ENCODE data around the gene ZEB2. TPM values are rescaled to one million over a fixed set of nuclear protein-coding genes. Genes with fewer than 3 reads are reported as not detected.

The ZEB2 gene
- total RNA-seq, 1 donor from 2014 or later, result 139 TPM

DNA sequence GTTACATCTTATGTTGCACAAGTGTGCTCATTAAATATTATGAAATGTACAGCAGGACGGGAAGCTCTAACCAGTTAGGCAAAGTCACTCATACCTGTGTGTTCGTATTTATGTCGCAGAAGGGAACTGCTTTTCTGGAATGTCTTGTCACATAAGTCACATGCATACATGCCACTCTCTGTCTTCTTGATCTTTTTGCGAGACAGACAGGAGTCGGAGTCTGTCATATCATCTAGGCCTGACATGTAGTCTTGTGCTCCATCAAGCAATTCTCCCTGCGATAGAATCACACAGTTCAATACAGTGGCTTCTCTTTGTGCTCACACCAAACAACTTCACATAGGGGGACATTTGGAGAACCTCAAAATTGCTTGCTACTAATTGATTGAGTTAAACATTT, 123.6 kb downstream of the ZEB2 start:
- Mint-ChIP-seq H3K27ac (ENCODE audit: unreplicated experiment) (peak overlapping the region; percentile 5), H3K4me3 (ENCODE audit: unreplicated experiment) (no peak overlapping the region), H3K4me1 (ENCODE audit: unreplicated experiment) (no peaks in the 10 kb centered on the region), H3K9me3 (ENCODE audit: unreplicated experiment) (peaks cover 3% of the 10 kb centered on the region), H3K27me3 (ENCODE audit: unreplicated experiment) (no peaks in the 10 kb centered on the region), H3K36me3 (ENCODE audit: unreplicated experiment) (peaks cover 74% of the 10 kb centered on the region)
- no peak for DNase-seq (ENCODE audit: extremely low spot score, unreplicated experiment)
- TF ChIP-seq, protein P1, sequence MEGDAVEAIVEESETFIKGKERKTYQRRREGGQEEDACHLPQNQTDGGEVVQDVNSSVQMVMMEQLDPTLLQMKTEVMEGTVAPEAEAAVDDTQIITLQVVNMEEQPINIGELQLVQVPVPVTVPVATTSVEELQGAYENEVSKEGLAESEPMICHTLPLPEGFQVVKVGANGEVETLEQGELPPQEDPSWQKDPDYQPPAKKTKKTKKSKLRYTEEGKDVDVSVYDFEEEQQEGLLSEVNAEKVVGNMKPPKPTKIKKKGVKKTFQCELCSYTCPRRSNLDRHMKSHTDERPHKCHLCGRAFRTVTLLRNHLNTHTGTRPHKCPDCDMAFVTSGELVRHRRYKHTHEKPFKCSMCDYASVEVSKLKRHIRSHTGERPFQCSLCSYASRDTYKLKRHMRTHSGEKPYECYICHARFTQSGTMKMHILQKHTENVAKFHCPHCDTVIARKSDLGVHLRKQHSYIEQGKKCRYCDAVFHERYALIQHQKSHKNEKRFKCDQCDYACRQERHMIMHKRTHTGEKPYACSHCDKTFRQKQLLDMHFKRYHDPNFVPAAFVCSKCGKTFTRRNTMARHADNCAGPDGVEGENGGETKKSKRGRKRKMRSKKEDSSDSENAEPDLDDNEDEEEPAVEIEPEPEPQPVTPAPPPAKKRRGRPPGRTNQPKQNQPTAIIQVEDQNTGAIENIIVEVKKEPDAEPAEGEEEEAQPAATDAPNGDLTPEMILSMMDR (IDR thresholded peaks at IDR 0.05), result no peak

DNA sequence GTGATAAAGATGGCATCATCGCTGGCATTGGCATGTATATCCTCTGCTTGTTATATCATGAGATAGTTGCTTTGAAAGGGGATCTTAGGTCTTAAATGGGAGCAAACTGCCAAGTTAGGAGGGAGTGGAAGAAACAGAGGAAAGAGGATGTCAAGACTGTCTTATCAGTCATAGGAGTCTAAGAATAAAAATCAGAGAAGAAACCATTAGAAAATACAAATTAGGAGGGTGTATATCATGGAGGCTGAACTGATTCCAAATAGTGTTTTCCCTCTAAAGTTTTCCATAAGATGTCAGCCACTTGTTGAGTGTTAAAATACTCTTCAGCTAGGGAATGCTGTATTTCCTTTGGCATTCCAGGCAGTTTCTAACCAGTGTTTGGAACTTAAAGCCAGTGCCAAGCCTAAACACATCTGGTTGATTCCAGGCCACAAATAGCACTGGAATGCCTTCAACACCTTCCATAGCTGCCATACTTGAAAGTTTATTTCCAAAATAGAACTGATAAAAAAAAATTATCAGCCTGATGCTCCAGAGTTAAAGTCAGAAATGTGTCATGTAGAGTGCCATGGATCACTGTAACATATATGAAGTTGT, 129.4 kb downstream of the ZEB2 start:
- TF ChIP-seq, protein P1 (IDR thresholded peaks at IDR 0.05), result no peak
- no peak overlapping the region for H3K27ac Mint-ChIP-seq (ENCODE audit: unreplicated experiment)
- H3K4me3 Mint-ChIP-seq (ENCODE audit: unreplicated experiment), result no peak overlapping the region
- peaks cover 39% of the 10 kb centered on the region for H3K36me3 Mint-ChIP-seq (ENCODE audit: unreplicated experiment)
- H3K4me1 Mint-ChIP-seq (ENCODE audit: unreplicated experiment), result no peaks in the 10 kb centered on the region
- H3K27me3 Mint-ChIP-seq (ENCODE audit: unreplicated experiment), result no peaks in the 10 kb centered on the region
- no peaks in the 10 kb centered on the region for H3K9me3 Mint-ChIP-seq (ENCODE audit: unreplicated experiment)
- no peak for DNase-seq (ENCODE audit: extremely low spot score, unreplicated experiment)

DNA sequence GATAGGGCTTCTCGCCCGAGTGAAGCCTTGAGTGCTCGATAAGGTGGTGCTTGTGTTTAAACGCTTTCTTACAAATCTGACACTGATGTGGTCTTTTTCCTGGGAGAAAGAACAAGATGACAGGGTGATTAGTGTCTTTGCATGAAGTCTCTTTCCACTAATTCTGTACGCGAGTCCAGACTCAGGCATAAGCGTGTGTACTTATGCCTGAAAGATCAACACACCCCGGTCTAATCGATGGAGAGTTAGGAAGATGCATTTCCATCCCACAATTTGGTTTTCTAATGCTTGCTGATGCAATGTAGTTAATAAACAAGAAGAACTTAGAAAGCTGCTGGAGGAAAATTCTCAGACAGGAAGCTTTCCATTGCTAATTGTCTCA, 130.0 kb downstream of the ZEB2 start:
- Mint-ChIP-seq H3K36me3 (ENCODE audit: unreplicated experiment) (peaks cover 34% of the 10 kb centered on the region), H3K9me3 (ENCODE audit: unreplicated experiment) (no peaks in the 10 kb centered on the region), H3K4me3 (ENCODE audit: unreplicated experiment) (no peak overlapping the region), H3K4me1 (ENCODE audit: unreplicated experiment) (no peaks in the 10 kb centered on the region), H3K27ac (ENCODE audit: unreplicated experiment) (no peak overlapping the region), H3K27me3 (ENCODE audit: unreplicated experiment) (no peaks in the 10 kb centered on the region)
- TF ChIP-seq, protein P1 (IDR thresholded peaks at IDR 0.05), result no peak
- DNase-seq (ENCODE audit: extremely low spot score, unreplicated experiment), result no peak

DNA sequence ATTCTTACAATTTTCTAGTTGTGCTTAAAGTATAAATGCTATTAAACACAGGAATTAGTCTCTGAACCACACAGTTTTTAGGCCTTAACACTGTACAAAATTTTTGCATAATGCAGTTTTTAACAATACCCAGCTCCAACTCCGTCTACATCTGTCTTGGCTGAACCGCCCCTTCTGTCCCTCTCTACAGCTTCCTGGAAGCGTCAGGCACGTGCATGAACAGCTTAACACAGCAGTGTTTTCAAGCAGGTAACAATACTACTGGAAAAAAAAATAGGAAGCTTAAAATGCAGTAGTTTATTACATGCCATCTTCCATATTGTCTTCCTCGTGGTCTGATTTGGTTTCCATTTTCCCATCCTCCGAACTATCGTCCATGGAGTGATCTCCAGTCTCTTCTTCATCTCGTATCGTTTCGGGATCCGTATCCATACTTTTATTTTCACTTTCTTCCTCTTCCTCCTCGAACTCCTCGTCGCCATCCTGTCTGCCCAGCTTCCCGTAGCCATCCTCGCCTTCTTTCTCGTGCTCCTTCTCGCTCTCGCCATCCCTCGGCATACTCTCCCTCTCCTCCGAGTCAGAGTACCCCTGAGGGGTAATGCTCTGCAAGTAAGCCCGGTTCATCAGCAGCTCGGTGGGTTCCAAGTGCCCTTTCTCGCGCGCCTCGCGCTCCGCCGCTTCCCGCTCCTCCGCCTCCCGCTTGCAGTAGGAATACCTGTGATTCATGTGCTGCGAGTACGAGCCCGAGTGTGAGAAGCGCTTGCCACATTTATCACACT, 130.6 kb downstream of the ZEB2 start:
- Mint-ChIP-seq H3K27me3 (ENCODE audit: unreplicated experiment) (no peaks in the 10 kb centered on the region), H3K4me1 (ENCODE audit: unreplicated experiment) (no peaks in the 10 kb centered on the region), H3K4me3 (ENCODE audit: unreplicated experiment) (no peak overlapping the region), H3K36me3 (ENCODE audit: unreplicated experiment) (peaks cover 36% of the 10 kb centered on the region), H3K9me3 (ENCODE audit: unreplicated experiment) (no peaks in the 10 kb centered on the region), H3K27ac (ENCODE audit: unreplicated experiment) (no peak overlapping the region)
- TF ChIP-seq, protein P1 (IDR thresholded peaks at IDR 0.05), result no peak
- no peak for DNase-seq (ENCODE audit: extremely low spot score, unreplicated experiment)

DNA sequence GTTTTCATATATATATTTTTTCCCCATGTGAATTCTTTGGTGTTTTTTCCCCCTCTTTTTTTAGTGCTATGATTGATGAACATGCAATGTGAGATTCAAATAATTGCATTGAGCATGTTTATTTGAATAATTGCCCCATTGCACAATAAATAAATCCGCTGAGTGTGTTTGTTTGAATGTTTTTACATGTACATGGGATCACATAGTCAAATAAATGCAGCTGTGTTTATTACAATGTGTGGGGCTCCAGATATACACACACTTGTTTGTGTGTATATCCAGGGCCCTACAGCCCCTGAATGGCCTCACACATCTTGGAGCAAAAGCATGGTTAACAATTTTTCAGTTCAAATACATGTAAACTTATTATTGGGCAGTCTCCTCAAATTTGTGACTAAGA, 134.5 kb downstream of the ZEB2 start:
- peaks cover 5% of the 10 kb centered on the region for H3K9me3 Mint-ChIP-seq (ENCODE audit: unreplicated experiment)
- H3K27me3 Mint-ChIP-seq (ENCODE audit: unreplicated experiment), result no peaks in the 10 kb centered on the region
- no peak overlapping the region for H3K27ac Mint-ChIP-seq (ENCODE audit: unreplicated experiment)
- H3K4me3 Mint-ChIP-seq (ENCODE audit: unreplicated experiment), result no peak overlapping the region
- TF ChIP-seq, protein P1 (IDR thresholded peaks at IDR 0.05), result no peak
- no peak for DNase-seq (ENCODE audit: extremely low spot score, unreplicated experiment)
- peaks cover 28% of the 10 kb centered on the region for H3K36me3 Mint-ChIP-seq (ENCODE audit: unreplicated experiment)
- no peaks in the 10 kb centered on the region for H3K4me1 Mint-ChIP-seq (ENCODE audit: unreplicated experiment)
